HL-60 (cell line): ENCODE measurements around the gene SLAMF9.

Experiments
- DNase-seq, 2 experiments: peaks; one replicate each; pipeline ENCODE4 v3.0.0-alpha.2; 2010 to 2020; ENCODE audit warnings: low read depth in 1 of 2, low spot score in 1 of 2
- H3K27ac ChIP-seq: fragments of 250-450 bp; sonication (Bioruptor Pico); replicated peaks from 2 replicates; pipeline ENCODE4 v1.5.1; 2020; ENCODE audit warnings: mild to moderate bottlenecking, moderate library complexity
- H3K27me3 ChIP-seq: fragments of 250-450 bp; sonication (Bioruptor Pico); 2 replicates; pipeline ENCODE4 v1.5.1; 2021; ENCODE audit warnings: mild to moderate bottlenecking, moderate library complexity; ENCODE audit not compliant: insufficient read depth, poor library complexity, severe bottlenecking
- H3K4me3 ChIP-seq: replicated peaks from 2 replicates; pipeline ENCODE4 v1.5.1; 2011; ENCODE audit warnings: mild to moderate bottlenecking, control low read depth, low read length; ENCODE audit not compliant: insufficient read depth
- GABPA ChIP-seq: IDR thresholded peaks from 2 replicates; pipeline ENCODE4 v1.6.1; 2012; ENCODE audit warnings: low read depth
- POLR2AphosphoS5 ChIP-seq: IDR thresholded peaks from 2 replicates; pipeline ENCODE4 v1.6.1; 2012; ENCODE audit warnings: low read depth
- SPI1 ChIP-seq: IDR thresholded peaks from 2 replicates; pipeline ENCODE4 v1.6.1; 2012; ENCODE audit warnings: low read depth, mild to moderate bottlenecking, borderline replicate concordance
- TF ChIP-seq, protein P1 (sequence below): IDR thresholded peaks from 2 replicates; pipeline ENCODE4 v1.6.1; 2012; ENCODE audit warnings: low read depth; ENCODE audit not compliant: insufficient replicate concordance
- TF ChIP-seq, protein P2 (sequence below): IDR thresholded peaks from one replicate; pipeline ENCODE4 v1.5.1; 2011; ENCODE audit warnings: low read length, control low read depth, inconsistent platforms; ENCODE audit not compliant: insufficient read depth

SLAMF9 gene

DNA sequence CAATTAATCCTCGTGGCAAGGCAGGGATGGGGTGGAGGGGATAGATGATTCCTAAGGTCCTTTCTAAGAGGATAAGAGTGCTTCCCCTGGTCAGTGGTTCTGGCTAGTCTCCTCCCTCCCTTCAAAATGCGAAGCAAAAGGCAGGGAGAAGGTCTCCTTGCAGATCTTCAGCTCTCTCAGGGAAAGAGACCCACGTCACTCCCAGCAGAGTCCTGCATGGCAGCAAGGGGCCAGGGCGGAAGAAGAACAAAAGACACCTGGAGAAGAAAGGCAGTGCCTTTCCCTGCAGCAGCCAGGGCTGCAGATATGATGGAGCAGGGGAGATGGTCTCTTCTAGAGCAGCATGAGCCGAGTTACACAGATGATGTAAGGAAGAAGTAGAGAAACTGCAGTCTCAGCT is 29.6 kb upstream of the SLAMF9 start:
- H3K27me3 ChIP-seq, result peaks cover 7% of the 10 kb centered on the region
- no peak for DNase-seq
- TF ChIP-seq, protein P1, sequence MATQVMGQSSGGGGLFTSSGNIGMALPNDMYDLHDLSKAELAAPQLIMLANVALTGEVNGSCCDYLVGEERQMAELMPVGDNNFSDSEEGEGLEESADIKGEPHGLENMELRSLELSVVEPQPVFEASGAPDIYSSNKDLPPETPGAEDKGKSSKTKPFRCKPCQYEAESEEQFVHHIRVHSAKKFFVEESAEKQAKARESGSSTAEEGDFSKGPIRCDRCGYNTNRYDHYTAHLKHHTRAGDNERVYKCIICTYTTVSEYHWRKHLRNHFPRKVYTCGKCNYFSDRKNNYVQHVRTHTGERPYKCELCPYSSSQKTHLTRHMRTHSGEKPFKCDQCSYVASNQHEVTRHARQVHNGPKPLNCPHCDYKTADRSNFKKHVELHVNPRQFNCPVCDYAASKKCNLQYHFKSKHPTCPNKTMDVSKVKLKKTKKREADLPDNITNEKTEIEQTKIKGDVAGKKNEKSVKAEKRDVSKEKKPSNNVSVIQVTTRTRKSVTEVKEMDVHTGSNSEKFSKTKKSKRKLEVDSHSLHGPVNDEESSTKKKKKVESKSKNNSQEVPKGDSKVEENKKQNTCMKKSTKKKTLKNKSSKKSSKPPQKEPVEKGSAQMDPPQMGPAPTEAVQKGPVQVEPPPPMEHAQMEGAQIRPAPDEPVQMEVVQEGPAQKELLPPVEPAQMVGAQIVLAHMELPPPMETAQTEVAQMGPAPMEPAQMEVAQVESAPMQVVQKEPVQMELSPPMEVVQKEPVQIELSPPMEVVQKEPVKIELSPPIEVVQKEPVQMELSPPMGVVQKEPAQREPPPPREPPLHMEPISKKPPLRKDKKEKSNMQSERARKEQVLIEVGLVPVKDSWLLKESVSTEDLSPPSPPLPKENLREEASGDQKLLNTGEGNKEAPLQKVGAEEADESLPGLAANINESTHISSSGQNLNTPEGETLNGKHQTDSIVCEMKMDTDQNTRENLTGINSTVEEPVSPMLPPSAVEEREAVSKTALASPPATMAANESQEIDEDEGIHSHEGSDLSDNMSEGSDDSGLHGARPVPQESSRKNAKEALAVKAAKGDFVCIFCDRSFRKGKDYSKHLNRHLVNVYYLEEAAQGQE, result no peak
- TF ChIP-seq SPI1 (no peak), GABPA (no peak), POLR2AphosphoS5 (no peak)
- TF ChIP-seq, protein P2, sequence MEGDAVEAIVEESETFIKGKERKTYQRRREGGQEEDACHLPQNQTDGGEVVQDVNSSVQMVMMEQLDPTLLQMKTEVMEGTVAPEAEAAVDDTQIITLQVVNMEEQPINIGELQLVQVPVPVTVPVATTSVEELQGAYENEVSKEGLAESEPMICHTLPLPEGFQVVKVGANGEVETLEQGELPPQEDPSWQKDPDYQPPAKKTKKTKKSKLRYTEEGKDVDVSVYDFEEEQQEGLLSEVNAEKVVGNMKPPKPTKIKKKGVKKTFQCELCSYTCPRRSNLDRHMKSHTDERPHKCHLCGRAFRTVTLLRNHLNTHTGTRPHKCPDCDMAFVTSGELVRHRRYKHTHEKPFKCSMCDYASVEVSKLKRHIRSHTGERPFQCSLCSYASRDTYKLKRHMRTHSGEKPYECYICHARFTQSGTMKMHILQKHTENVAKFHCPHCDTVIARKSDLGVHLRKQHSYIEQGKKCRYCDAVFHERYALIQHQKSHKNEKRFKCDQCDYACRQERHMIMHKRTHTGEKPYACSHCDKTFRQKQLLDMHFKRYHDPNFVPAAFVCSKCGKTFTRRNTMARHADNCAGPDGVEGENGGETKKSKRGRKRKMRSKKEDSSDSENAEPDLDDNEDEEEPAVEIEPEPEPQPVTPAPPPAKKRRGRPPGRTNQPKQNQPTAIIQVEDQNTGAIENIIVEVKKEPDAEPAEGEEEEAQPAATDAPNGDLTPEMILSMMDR, result no peak
- H3K27ac ChIP-seq, result no peak overlapping the region
- H3K4me3 ChIP-seq, result no peak overlapping the region

DNA sequence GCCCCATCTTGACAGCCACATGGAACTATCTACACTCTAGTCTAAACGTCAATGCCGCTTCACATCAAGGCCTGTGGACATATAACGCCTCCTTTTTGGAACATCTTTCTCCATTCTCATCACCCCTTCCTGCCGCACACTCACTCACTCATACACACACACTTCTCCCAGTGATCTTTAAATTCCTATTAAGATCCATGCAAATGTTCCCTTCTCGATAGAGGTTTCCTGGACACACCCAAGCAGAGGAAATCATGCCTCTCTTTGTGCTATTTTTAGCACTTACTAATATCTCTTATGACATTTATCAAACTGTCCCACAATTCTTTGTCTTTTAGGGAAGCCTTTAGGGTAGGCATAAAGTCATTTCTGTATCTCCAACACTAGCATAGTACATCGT is 28.2 kb upstream of the SLAMF9 start:
- H3K27me3 ChIP-seq, result peaks cover 11% of the 10 kb centered on the region
- no peak overlapping the region for H3K4me3 ChIP-seq
- TF ChIP-seq SPI1 (no peak), GABPA (no peak), POLR2AphosphoS5 (no peak)
- TF ChIP-seq, protein P2, result no peak
- TF ChIP-seq, protein P1, result no peak
- no peak overlapping the region for H3K27ac ChIP-seq
- no peak for DNase-seq

DNA sequence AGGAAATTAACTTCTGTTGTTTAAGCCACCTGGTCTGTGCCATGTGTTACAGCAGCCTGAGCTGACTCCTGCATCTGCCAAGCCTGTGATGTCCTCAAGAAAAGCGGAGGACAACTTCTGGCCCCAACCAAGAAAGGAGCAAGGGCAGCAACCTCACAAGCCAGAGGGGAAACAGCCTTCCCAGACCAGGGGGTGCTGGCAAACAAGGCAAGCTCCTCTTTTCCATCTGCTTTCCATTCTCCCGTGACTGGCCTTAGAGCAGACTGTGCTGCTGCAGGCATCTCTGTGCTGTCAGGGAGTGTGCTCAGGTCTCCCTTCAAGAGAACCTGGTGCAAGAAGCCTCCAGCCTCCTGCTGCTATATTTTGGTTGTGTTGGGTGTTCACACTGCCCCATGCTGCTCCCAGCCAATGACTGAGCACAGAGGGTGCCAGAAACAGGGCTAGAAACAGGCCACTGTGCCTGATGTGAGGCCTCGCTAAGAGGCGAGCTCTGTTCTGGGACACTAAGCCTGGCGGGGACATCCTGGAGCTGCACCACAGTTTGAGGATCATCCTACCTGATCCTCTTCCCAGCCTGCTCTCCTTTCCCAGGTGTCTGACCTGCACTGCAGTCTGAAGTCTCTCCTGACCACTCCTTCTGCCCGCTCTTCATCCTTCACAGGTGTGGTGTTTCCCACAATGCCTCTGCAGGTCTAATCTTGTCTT is 27.5 kb upstream of the SLAMF9 start:
- H3K4me3 ChIP-seq, result no peak overlapping the region
- DNase-seq, result no peak
- H3K27ac ChIP-seq, result no peak overlapping the region
- TF ChIP-seq POLR2AphosphoS5, result no peak
- TF ChIP-seq GABPA, result no peak
- TF ChIP-seq, protein P1, result no peak
- TF ChIP-seq, protein P2, result no peak
- no peak for TF ChIP-seq SPI1
- peaks cover 12% of the 10 kb centered on the region for H3K27me3 ChIP-seq
